Left ventricle myocardium inferior (tissue), 1 donor: ENCODE measurements around the gene RPN2. TPM values are rescaled to one million over a fixed set of nuclear protein-coding genes. Genes with fewer than 3 reads are reported as not detected.

ENCODE experiments used
- DNase-seq: peaks from one replicate; pipeline ENCODE4 v3.0.0-alpha.2; 2020
- H3K27ac ChIP-seq: fragments of 200-600 bp; replicated peaks from 2 replicates; pipeline ENCODE4 v1.8.0; 2021
- H3K27me3 ChIP-seq: fragments of 200-600 bp; 2 replicates; pipeline ENCODE4 v1.8.0; 2021; ENCODE audit warnings: low read depth
- H3K36me3 ChIP-seq: fragments of 200-600 bp; 2 replicates; pipeline ENCODE4 v1.8.0; 2021
- H3K4me1 ChIP-seq: fragments of 200-600 bp; 2 replicates; pipeline ENCODE4 v1.8.0; 2021
- H3K4me3 ChIP-seq: fragments of 200-600 bp; 2 replicates; pipeline ENCODE4 v1.8.0; 2021; ENCODE audit warnings: mild to moderate bottlenecking, moderate library complexity
- H3K9me3 ChIP-seq: fragments of 200-600 bp; replicated peaks from 2 replicates; pipeline ENCODE4 v1.8.0; 2021
- CTCF ChIP-seq: fragments of 200-600 bp; IDR thresholded peaks from 2 replicates; pipeline ENCODE4 v1.8.0; 2021; ENCODE audit warnings: antibody characterized with exemption, mild to moderate bottlenecking, borderline replicate concordance
- intact Hi-C: fragments of 100-400 bp; cut with micrococcal nuclease; formaldehyde crosslinking; loops from one replicate; pipeline ENCODE4 v1.11.0; 2022
- total RNA-seq: library from RNA; stranded (reverse); fragmentation: NEBNext Ultra II Directional; extraction: Animal tissue kit (Norgen Biotek cat#: 25700); gene quantifications from one replicate; pipeline ENCODE4 v1.2.1, GENCODE V29; 2021
- donor health status: DM: no; HTN: yes; CAD: no; lungs with severe emphysema.

Gene RPN2
- total RNA-seq, 1 donor from 2014 or later: 81.4 TPM

- Histone ChIP-seq H3K27me3 (no peaks in the 10 kb centered on the region), H3K4me3 (peak overlapping the region; percentile 85), H3K9me3 (peaks cover 9% of the 10 kb centered on the region), H3K4me1 (peaks cover 35% of the 10 kb centered on the region), H3K36me3 (peaks cover 18% of the 10 kb centered on the region), H3K27ac (peak overlapping the region; percentile 88)
- intact Hi-C loops: no loop called here
- no peak for TF ChIP-seq CTCF
- no peak for DNase-seq
Observed at GRCh38 chr20:37290158-37290810, 111.2 kb downstream of the RPN2 start.

Other genes starting within 250 kb of the RPN2 start
- 37.8 TPM for gene SAMHD1, start 227.6 kb upstream of the RPN2 start, total RNA-seq
- gene RBL1, start 83.3 kb upstream of the RPN2 start, total RNA-seq: 4.7 TPM
- gene MROH8, start 218 bp downstream of the RPN2 start, total RNA-seq: 3.6 TPM
- gene GHRH, start 82.5 kb downstream of the RPN2 start, total RNA-seq: 0.93 TPM
- 19.2 TPM for gene MANBAL, start 110.3 kb downstream of the RPN2 start, total RNA-seq
- 4.2 TPM for gene SRC, start 166.8 kb downstream of the RPN2 start, total RNA-seq